UCSD-AML1 (cell line): ENCODE data around the gene NELFCD.
"Not testable (repeated sequence)": the region's sequence is repeated elsewhere in the genome, so short reads cannot be mapped to it uniquely, and the experiment has no call there.

Source experiments
- DNase-seq: peaks from one replicate; lab custom pipeline; 2025; ENCODE audit not compliant: unreplicated experiment; lab: John Stamatoyannopoulos, UW

Gene NELFCD, protein sequence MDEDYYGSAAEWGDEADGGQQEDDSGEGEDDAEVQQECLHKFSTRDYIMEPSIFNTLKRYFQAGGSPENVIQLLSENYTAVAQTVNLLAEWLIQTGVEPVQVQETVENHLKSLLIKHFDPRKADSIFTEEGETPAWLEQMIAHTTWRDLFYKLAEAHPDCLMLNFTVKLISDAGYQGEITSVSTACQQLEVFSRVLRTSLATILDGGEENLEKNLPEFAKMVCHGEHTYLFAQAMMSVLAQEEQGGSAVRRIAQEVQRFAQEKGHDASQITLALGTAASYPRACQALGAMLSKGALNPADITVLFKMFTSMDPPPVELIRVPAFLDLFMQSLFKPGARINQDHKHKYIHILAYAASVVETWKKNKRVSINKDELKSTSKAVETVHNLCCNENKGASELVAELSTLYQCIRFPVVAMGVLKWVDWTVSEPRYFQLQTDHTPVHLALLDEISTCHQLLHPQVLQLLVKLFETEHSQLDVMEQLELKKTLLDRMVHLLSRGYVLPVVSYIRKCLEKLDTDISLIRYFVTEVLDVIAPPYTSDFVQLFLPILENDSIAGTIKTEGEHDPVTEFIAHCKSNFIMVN

DNA sequence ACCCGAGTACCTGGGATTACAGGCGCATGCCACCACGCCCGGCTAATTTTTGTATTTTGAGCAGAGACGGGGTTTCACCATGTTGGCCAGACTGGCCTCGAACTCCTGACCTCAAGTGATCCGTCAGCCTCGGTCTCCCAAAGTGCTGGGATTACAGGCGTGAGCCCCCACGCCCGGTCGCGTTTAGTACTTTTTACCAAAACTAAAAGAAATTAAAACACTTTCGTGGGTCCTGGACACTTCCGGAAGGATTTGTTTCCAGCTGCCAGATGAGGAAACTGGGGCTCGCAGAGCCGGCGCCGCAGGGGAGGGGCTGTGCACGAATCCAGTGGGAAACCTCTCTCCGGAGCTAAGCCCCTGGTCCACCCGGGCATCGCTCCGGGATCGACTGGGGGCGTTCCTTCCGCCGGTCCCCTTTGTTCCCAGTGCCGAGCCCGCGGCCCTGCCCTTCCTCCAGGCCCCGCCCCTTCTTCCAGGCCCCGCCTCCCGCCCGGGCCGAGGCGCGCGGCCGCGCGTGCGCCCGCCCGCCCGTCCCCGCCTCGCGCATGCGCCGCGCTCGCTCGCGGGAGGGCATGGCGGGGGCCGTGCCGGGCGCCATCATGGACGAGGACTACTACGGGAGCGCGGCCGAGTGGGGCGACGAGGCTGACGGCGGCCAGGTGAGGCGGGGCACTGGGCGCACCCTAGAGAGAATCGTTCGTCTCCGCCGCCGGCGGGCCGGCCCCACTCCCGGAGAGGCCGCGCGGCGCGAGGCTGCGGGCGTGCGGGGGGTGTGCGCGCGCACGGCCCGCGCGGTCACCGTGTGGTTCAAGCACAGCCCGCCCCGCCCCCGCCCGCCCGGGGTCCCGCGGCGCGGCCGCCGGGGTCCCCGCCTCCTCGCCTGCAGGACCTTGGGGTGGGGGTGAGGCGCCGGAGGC, at the start of gene NELFCD:
TSS of gene NELFCD (plus strand) at position 546 of the 917 bp plus-strand sequence. CDS start at position 600, 54 bp downstream.
- DNase-seq, result peak; percentile 88

- DNase-seq, result no peak
These were observed 48.9 kb upstream of the NELFCD start for GRCh38 chr20:58932170-58932569.

DNA sequence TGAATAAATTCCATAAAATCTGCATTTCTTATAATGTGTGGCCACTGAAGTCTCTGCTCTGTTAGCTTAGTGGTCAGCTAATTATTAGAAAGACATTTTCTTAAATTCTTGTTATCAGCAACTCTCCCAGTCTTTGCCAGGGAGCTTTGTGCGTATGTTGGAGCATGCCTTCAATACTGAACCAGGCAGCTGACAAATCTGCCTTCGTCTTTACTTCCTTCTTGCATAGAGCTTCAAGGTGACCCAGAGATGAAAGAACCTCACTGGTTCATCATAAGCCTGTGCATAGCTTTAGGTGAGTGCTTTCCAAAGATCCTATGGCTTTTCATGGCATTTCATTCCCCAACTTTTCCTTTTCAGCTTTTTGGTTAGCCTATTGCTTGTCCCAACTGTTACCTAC, 43.0 kb upstream of the NELFCD start:
- DNase-seq, result no peak

DNA sequence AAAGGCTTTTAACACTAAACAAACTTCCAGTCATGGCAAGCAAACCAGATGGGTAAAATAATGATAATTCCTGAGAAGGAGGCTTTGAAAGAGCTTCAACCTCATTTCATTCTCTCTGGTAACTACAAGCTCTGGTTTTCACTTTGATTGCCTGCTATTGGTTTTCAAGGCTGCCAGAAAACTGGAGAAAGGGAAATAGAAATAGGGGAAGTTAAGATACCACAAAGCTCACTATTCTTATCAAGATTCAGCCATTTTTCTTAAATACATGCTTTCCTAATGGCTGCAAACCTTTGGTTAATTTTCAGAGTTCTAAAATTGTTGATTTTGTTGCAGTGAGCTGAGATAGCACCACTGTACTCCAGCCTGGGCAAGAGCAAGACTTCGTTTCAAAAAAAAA, 42.5 kb upstream of the NELFCD start:
- no peak for DNase-seq

DNA sequence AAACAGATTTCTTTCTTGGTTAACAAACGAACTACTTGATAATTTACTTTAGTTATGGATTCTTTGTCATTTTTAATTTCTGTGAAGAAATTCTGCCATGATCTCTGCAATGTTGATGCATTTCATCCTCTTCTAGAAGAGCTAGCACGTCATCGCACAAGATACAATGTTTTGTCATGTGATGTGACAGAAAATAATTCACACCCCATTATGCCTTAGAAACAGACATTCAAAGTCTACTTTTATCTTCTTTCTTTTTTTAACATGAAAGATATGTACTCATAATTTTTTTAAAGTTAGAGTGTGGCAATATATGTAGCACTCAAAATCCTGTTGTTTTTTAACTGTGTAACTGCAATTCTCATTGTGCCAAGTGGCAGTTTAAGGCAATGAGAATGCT, 39.6 kb upstream of the NELFCD start:
- no peak for DNase-seq

- DNase-seq, result no peak
These were observed 38.5 kb upstream of the NELFCD start for GRCh38 chr20:58942549-58942948.

- DNase-seq, result no peak
These were observed 36.4 kb upstream of the NELFCD start for GRCh38 chr20:58944610-58945009.

GRCh38 chr20:58945965-58946631, 35.0 kb upstream of the NELFCD start:
- DNase-seq, result no peak

- DNase-seq, result not testable (repeated sequence)
These were observed 33.2 kb upstream of the NELFCD start for GRCh38 chr20:58947797-58948388.

DNA sequence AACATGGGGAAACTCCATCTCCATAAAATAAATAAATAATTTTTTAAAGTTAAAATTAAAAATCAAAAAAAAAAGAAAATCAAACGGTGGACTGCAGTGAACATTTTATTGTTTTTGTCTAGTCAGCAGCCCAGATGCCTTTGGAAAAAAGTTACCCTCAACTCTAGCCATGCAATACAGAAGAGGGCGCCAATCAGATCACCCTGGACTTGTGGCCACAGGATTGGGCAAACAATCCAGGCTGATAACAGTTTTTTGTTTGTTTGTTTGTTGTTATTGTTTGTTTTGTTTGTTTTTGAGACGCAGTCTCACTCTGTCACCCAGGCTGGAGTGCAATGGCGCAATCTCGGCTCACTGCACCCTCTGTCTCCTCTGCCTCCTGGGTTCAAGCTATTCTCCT, 30.5 kb upstream of the NELFCD start:
- no peak for DNase-seq

DNA sequence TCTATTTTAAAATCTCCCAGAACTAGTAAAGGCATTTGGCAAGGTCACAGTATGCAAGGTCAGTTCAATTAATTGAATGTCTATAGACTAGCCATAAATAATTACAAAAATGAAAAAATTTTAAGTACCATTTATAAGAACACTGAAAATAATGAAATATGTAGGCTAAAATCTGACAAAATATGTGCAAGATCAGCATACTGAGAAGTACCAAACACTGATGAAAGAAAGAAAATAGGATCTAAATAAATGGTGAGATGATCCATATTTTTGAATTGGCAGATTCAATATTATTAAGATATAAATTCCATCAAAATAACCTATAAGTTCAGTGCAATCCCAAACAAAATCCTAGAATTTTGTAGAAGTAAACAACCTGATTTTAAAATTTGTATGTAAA, 28.0 kb upstream of the NELFCD start:
- DNase-seq, result no peak

DNA sequence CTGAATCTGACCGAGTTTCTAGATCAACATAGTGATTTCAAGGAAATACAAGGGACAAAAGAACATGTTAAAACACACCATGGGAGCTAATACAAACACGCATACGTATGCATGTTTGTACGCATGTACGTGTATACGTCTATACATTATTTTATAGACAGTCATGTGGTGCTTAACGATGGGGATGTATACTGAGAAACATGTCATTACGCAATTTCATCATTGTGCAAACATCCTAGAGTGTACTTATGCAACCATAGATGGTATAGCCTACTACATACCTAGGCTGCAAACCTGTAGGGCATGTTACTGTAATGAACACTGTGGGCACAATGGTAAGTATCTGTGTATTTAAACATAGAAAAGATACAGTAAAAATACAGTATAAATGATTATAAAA, 25.0 kb upstream of the NELFCD start:
- DNase-seq, result no peak

DNA sequence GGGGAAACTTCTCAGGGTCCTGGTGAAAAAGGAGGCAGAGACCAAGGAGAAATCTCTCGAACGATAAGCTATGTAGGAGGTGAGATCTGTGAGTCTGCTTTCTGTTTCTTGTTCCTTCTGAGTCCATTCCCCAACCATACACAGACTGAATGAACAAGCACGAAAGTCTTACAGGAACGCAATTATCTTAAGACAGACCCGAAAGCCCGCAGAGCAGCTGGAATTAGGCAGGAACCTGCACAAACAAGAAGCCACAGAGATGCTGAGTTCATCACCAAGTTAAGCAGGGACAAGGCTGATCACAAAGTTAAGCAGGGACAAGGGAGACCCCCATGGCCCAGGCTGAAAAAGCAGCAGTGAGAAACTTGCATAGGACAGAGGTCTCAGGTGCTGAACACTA, 21.4 kb upstream of the NELFCD start:
- DNase-seq, result no peak

DNA sequence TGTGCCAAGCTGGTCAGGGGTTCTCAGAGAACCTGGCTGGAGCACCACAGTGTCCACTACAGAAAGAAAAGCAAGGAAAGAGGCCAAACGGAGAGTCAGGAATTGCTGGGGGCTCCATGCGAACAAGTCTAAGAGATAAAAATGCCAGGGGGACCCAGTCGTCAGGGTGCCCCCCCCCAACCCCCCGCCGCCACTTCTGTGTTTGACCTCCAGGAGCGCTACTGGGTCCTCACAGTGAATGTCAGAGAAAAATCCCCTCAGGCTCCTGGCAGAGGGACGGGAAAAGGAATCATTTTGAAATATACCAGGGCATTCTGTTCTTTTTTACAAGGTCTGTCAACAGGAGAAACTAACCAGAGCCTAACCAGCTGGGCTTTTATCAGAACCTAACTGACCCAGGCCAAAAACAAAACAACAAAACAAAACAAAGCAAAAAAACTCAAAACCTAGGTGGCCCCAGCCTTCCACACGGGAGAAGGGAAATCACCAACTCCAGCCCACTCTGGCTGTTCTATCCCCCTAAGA, 17.9 kb upstream of the NELFCD start:
- DNase-seq, result no peak

DNA sequence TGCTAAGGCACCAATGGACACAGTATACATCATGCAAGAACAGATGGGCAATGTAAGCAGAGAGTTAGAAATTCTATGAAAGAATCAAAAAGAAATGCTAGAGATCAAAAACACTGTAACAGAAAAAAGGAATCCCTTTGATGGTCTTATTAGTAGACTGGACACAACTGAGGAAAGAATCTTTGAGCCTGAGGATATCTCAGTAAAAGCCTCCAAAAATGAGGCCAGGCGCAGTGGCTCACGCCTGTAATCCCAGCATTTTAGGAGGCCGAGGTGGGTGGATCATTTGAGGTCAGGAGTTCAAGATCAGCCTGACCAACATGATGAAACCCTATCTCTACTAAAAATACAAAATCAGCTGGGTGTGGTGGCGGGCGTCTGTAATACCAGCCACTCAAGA, 17.1 kb upstream of the NELFCD start:
- DNase-seq, result not testable (repeated sequence)

DNA sequence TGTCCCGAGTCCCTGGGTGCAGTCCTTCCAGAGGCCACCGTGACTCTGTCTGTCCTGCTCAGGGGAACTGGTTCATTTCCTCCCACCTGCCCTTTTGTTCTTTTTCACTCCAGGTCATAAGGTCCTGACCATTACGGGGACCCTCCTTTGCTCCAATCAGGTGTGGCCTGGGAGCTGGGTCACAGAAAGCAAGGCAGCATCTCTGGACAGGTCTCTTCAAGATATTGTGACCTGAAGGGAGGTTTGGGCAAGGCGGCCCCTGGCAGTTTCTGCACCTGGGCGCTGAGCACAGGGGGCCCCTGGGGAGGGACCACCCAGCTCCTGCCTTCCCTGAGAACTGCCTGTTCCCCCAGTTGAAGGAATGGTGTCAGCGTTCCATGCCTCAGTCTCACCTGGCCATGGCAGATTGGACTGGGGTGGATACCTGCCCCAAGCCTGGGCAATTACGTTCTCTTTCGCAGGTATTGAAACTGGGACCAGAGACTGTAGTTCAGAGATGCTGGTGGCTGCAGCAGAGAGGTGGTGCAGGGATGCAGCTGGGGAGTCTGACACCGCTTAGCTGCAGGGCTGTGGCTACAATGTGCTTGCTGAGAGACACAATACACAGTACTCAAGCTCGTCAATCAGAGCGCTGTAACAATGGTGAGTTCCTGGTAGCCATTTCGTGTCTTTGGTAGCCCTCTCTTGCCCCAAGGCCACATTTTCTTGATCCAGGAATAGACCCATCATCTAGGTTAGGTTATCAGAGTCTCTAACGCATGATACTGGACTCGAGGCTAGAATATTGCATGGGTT, 15.6 kb upstream of the NELFCD start:
- no peak for DNase-seq

- no peak for DNase-seq
These were observed 13.2 kb upstream of the NELFCD start for GRCh38 chr20:58967652-58968429.

DNA sequence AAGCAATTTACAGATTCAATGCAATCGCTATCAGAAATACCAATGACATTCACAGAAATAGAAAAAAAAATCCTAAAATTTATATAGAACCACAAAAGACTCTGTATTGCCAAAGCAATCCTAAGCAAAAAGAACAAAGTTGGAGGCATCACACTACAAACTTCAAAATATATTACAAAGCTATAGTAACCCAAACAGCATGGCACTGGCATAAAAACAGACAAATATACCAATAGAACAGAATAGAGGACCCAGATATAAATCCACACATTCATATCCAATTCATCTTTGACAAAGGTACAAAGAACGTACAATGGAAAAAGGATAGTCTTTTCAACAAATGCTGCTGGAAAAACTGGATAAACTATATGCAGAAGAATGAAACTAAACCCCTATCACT, 11.6 kb upstream of the NELFCD start:
- no peak for DNase-seq

GRCh38 chr20:58970146-58970545, 10.9 kb upstream of the NELFCD start:
- DNase-seq, result no peak
